Skeletal muscle cell (primary cell): ENCODE measurements around the gene CPM.

ENCODE experiments used
- DNase-seq: peaks from one replicate; pipeline ENCODE4 v3.0.0-alpha.2; 2010; ENCODE audit warnings: low read depth
- H3K4me3 ChIP-seq: 2 replicates; pipeline ENCODE4 v1.5.1; 2011; ENCODE audit warnings: low read depth, mild to moderate bottlenecking, control low read depth, low read length, moderate library complexity

CPM gene

DNA sequence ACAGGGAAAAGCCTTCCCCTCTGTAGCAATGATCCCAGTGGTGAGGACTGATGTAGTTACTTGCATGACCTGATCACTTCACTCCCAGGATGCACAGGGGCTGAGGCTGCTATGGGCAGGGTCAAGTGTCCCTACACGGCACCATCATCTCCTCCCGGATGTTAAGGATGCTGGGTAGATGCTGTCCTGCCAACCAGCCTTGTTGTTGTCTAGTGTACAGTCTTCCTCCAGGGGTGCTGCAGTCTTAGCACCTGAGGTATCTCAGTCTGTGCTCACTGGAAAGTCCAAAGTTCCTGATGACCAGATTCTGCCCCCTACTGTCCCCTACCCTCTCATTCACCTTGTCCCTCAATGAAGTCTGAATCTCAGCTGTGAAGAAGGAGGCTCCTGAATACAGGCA, 20.1 kb downstream of the CPM start:
- DNase-seq: no peak
- no peak overlapping the region for H3K4me3 ChIP-seq

DNA sequence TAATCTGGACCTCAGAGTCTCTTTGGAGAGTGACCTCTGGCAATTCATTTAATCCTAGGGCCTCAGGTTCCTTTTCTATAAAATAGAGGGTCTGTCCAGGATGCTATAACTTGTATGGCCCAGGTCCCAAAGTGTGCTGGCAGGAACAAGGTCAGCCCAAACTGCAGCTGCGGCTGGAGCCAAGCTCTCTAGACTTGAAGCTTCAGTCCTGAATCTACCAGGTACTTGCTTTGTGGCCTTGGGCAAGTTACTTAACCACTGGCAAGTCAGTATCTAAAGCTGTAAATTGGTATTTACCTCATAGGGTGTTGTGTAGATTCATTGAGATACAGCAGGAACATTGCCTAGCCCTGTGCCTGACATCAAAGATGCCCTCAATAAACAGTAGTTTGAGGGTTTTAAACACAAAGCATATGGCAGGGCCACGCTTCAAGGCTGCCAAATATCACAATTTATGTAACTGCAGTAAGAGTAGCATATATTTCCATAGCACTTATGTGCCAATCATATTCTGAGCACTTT, 21.7 kb downstream of the CPM start:
- no peak overlapping the region for H3K4me3 ChIP-seq
- no peak for DNase-seq

DNA sequence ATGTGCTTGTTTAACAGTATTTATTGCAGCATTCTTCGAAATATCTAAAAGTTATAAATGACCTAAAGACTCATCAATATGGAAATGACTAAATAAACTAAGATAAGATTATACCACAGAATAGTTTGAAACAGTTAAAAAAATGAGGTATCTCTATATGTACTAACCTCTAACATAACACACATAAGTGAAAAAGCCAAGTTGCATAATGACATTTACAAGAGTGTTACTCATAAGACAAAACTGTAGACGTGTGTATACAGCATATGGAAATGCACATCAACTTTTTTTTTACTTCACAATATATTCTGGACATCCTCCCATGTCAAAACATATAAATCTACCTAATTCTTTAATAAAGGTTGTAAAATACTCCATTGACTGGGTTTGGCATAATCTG, 22.8 kb downstream of the CPM start:
- no peak overlapping the region for H3K4me3 ChIP-seq
- DNase-seq: peak; percentile 72

DNA sequence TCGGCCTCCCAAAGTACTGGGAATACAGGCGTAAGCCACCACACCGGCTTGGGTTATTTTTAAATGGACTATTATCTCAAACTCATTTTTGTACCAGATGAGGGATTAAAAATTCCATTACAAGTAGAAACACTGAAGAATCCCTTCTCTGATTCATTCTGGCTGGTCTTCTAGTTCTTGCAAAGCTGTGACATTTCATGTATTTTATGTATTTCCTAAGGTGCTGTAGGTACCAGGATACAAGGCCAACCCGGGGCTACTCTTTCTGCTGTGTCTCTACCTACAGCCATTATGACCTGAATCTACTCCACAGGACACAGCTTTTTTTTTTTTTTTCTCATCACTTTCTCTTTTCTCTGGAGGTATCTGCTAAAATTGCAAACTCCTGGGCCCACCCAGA, 24.9 kb downstream of the CPM start:
- no peak overlapping the region for H3K4me3 ChIP-seq
- no peak for DNase-seq

DNA sequence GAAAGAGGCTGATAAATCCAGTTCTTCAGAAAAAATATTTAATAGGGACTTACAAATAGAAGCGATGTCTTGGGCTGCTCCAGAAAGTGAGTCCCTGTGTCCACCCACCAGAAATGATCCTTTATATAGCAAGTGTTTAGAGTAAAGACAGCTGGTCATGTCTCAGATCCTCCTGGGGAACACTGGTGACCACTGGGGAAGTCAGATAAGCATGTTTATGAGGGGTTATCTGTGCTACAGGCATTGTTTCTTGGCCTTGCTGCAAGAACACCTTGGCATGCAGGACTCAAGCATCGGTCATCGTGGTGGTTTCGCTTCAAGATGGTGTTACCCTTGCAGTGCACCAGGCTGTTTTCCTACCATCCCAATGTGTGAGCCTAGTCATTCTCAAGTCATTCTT, 27.2 kb downstream of the CPM start:
- H3K4me3 ChIP-seq: no peak overlapping the region
- DNase-seq: no peak

DNA sequence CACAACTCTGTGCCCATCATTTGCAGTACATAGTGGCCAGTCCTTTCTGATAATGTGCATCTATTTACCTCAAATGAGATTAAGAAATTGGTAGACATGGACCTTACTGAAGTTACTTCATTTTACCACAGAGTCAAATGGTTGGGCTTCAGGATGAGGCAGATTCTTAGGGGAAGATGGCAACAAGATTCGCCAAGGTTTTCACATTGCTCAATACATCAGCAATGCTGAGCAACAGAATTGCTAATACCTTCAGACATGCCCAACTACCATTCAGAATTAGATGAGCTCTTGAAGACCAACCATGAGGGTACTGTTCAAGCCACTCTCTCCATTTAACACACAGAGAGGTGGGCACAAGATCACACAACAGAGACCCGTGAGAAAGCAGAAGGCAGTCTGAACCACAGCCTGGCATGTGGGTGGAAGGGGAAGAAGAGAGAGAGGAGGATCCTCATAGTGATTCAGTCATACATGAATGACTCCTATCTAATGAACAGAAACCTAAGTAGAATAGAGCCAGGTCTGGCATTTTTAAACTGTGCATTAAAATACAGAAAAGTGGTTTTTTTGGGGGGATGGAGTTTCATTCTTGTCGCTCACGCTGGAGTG, 28.5 kb downstream of the CPM start:
- DNase-seq: no peak

DNA sequence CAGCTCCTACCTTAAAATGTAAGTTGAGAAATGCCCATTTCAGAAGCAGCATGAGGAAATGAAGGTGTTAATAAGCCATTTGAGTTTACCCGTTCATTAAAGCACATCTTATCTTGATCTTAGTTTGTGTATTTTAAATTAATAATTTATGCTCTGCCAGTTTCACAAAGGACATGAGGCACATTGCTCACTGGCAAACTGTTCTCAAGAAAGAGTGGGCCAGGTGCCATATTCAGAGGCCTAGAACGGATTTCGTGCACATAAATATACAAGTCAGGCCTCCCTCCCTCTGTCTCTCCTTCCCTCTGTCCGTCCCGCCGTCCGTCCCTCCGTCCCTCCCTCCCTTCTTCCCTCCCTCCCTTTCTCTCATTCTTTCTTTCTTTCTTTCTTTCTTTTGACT, 29.5 kb downstream of the CPM start:
- no peak for DNase-seq

More for the DNA sequence above, 28.5 kb downstream of the CPM start:
- no peak overlapping the region for H3K4me3 ChIP-seq

DNA sequence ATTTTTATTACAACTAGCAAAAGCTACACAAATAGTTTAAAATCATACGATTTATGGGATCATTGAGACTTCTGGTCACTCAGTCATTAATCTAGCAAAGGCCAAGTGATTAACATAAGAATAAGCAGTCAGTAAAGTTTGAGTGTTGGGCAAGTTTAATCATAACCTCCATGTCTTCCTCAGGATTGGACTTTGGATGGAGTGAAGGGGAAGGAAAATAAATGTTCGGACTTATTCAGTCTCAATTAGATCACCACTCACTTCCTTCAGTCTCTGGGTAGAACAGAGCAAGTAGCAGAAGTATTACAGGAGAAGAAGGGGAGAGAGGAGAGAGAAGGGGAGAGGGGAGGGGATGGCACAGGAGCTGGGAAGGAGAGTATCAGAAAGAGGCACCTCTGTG, 31.4 kb downstream of the CPM start:
- H3K4me3 ChIP-seq: no peak overlapping the region
- no peak for DNase-seq

More for the DNA sequence above, 29.5 kb downstream of the CPM start:
- no peak overlapping the region for H3K4me3 ChIP-seq

DNA sequence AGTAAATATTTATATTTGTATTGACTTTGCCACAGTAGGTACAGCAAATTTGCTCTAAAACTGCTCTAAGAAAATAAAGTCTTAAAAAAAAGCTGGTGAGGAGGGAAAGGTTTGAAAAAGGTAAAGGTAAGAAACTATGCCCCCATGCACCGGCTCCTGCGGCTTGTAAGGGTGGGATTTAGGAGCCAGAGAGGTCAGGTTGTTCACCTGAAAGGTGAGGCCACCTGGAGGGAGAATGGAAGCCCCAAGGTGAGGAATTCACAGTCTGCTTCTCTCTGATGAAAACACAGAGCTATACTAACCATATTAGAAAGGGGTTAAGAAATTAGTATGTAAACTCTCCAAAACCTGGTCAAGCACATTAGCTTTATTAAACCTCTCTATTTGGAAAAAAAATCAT, 31.8 kb downstream of the CPM start:
- no peak for DNase-seq
- H3K4me3 ChIP-seq: no peak overlapping the region

DNA sequence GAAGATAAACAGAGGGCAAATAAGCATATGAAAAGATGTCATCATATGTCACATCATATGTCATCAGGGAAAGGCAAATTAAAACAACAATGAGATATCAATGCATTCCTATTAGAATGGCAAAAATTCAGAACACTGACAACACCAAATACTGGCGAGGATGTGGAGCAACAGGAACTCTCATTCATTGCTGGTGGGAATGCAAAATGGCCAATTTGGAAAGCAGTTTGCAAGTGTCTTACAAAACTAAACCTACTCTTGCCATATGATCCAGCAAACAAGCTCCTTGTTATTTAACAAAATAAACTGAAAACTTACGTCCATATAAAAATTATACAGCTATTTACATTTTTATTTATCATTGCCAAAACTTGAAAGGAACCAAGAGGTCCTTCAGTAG, 32.7 kb downstream of the CPM start:
- DNase-seq: no peak

DNA sequence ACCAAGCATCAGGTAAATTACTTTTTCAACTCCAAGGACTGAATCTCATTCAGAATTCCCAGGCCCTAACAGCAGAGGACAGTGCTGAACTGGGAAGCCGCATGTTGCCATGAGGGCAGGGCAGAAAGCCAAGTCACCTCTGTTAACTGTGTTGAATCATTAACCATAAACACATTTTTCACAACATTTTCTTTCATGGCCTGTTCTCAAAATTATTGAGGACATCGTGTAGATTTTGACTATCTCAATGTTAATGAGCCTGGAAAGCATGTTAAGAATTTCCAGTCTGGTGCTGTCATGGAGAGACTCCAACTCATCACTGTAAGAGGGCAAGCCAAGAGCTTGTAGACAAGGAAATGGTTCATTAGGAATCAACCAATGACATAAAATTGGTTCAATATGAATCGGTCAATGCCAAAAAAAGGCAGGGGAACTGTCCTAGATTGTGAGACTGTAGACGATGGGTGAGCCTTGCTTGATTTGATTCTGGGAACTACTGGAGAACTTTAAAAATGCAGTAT, 33.7 kb downstream of the CPM start:
- DNase-seq: peak; percentile 88

More for the DNA sequence above, 32.7 kb downstream of the CPM start:
- no peak overlapping the region for H3K4me3 ChIP-seq

DNA sequence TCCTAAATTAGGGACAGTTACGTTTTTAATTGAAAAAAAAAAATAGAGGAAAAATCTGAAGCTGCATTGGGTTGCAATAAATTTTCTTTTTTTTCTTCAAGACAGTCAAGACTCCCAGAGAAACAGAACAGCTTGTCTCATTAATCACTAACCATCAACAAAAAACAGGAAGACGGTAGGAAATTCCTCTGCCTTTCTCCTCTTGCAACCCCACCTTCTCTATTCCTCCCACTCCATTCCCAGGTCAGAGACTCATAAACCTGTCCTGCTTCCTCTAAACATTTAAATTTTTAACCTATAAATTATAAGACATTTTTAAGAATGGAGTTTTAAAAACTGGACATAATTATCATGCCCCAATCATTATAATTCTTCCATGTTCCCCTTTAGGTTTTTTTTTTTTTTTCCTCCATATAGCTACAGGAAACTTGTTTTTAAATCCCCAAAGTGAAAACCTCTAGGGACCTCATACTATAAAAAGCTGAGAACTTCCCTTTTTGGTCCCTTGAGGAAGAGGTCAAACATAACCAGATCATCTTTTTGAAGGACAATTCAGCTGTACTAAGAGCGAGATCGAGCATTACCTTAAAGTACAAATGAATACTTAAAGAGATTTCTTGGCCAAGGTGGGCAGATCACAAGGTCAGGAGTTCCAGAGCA, 36.0 kb downstream of the CPM start:
- no peak for DNase-seq
- no peak overlapping the region for H3K4me3 ChIP-seq

More for the DNA sequence above, 33.7 kb downstream of the CPM start:
- H3K4me3 ChIP-seq: no peak overlapping the region

DNA sequence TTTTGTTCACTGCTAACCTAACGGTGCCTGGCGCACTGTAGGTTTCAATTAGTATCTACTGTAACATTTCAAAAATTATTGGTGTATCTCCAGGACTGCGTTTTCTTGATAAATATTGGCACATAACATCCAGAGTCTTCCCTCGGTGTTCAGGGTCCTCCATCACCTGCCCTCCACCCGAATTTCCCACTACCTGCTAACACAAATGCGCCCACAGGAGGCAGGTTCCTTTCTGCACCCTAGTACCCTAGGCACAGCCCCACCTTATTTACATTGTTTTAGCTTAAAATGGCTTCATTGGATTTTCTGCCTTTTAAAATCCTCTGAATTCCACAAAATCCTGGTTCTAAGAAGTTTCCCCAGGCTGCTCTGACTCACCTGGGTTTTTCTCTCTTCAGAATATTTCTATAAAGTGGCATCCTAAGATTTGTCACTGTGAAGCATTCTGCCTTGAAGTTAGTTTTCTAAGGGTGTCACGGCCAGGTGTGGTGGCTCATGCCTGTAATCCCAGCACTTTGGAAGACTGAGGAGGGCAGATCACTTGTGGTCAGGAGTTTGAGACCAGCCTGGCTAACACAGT, 38.6 kb downstream of the CPM start:
- H3K4me3 ChIP-seq: no peak overlapping the region

DNA sequence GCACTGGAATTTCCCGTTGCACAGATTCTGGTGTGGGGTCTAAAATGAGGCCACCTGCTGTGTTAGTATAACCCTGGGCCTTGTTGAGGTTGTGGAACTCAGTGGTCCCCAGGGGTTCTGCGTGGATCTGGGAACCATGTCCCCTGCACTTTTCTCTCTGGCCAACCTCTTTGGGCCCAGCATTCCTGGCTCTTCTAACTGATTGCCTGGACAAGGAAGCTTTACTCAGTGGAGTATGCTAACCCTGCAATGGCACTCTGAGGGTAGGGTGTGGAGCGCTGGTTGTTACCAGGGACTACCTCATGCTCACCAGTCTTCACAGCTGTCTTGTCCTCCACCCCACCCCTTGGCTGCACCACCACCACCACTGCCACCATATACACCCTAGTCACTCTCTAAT, 39.2 kb downstream of the CPM start:
- no peak overlapping the region for H3K4me3 ChIP-seq
- DNase-seq: no peak

More for the DNA sequence above, 38.6 kb downstream of the CPM start:
- no peak for DNase-seq

DNA sequence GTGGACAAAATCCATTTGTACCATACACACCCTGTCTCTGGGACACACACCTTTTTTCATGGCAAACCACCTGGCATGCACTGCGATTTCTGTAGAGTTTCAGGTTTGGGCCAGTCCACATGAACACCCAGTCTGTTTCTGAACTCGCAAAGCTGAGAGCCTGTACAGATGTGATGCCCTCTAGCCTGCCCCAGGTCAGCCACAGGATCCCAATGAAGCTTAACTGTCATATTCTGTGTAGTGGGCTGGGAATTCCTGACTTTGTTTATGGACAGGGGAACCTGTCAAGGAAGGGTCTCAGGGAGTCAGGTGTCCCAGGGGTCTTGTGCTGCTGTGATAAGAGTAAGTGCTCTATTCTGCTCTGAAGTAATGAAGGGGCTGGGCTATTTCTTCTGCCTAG, 39.8 kb downstream of the CPM start:
- no peak overlapping the region for H3K4me3 ChIP-seq
- no peak for DNase-seq

DNA sequence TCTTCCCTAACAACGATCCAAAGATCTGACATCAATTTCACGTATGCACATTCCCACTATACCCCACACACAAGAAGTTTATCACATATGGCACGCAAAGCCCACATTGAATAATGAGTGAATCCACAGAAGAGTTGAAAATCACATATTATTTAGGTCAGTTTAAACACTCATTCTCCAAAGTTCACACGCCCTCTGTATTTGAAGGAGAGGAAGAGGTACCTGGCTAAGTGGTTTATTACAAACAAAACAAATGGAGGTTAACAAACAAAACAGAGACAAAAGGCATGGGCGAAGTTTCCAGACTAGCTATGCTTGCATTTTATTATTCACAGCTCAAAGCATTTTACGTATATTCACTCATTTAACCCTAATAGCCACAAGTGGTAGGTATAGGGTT, 41.8 kb downstream of the CPM start:
- H3K4me3 ChIP-seq: no peak overlapping the region
- DNase-seq: no peak

DNA sequence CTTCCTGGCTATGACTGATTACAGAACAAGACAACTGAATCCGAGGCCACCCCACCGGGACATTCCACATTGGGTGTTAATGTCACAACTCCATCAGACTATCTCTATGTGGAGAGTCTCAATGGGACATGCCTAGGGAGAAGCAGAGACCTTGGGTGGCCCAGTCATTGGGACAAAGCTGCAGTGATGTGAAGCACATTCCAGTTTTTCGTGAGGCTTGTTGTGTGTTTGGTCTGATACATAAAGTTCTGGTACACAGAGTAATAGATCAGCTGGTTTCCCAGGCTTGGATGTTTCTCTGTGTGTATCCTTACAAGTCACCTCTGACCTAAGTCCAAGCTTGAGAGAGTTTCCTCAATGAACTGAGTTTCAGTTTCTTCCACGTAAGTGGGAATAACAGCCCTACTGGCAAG, 42.3 kb downstream of the CPM start:
- no peak overlapping the region for H3K4me3 ChIP-seq
- no peak for DNase-seq

DNA sequence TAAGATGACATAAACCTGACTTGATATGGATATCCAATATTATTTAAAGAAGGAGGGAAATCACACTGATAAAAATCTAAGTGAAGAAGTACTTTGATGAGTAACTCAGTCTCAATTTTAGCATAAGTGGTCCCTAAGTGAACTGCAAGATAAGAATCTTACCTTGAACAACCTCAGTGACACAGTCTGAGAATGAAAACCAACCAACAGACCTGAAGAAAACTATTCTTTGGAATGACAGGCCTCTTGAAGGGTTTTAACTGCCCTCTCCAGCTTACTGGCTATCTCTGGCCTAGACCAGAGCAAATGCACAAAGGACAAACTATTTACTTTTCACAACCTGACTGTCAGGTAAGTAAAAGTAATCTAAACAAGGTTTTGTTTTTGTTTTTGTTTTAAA, 44.7 kb downstream of the CPM start:
- no peak for DNase-seq
- H3K4me3 ChIP-seq: no peak overlapping the region

DNA sequence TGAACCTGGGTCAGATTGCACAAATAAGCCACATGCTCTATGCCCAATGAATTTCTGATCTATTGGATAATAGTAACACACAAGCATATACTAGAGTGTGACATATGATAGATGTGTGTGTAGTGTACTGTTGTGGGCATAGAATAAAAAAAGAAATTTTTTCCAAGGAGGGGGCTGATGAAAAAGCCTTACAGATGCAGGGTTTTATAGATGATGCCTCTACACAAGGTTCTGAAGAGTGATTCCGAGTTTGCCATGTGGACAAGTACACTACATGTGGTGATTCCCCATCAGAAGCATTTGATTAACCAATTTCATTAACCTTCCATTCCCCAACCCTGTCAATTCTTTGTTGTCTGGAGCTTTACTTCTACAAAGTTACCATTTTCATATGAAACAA, 45.3 kb downstream of the CPM start:
- no peak overlapping the region for H3K4me3 ChIP-seq
- DNase-seq: no peak

DNA sequence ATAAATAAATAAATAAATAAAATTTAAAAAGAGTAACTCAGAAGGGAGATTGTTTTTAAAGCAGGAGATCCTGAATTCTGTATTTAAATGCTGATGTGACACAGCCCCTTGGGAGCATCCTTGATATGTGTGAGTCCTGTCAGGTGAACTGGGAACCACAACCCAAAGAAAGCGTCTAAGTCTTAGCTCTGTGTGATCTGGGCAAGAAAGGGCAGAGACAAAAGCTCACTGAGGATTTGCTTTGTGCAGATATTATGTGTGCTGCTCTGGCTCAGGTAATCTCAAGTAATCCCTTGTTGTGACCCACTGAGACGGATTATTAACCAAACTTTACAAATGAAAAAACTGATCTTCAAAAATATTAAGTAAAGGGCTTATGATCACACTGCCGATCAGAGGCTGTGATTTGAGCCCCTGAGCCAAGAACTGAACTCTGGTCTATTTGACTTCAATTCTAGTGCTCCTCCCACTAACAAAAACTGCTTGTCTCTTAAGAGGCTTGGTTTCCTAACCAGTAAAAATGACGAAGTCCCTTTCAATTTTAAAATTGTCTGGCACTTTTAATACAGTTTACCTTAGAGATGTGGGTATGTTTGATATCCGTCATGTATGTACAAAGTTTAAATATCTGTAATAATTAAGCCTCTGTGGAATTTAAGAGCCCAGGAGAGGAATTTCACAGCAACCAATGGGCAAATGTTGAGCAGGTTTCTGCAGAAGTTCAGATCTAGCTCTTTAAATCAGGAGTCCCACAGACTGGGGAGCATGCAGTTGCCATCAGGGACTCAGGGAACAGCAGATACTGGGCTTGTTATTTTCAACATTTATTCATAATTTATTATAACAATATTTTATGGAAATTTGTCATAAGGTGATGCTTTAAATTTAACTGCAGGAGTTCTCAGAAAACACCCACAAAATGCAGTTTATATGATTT, 46.1 kb downstream of the CPM start:
- DNase-seq: no peak
- H3K4me3 ChIP-seq: no peak overlapping the region
